Islet of Langerhans (tissue), 1 donor: ENCODE results near the gene TBC1D2B.

Experiments used
- FAIRE-seq: peaks from one replicate; lab custom pipeline; 2011; peaks lifted over from hg19 to GRCh38; lab: Jason Lieb, UNC

Gene TBC1D2B

DNA sequence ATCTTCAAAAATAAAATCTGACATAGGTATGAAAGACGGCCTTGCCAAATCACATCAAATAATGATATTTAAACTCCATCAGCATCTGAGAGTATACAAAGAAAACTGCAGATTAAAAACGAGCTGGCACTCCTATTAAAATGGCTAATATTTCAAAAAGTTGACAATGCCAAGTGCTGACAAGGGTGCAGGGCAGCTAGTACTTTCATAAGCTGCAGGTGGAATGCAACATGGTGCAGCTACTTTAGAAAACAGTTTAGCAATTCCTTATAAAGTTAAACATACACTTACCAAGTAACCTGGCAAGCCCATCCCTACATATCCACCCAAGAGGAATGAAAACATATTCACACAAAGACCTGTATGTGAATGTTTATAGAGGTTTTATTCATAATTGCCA, 23.0 kb downstream of the TBC1D2B start:
- no peak for FAIRE-seq

DNA sequence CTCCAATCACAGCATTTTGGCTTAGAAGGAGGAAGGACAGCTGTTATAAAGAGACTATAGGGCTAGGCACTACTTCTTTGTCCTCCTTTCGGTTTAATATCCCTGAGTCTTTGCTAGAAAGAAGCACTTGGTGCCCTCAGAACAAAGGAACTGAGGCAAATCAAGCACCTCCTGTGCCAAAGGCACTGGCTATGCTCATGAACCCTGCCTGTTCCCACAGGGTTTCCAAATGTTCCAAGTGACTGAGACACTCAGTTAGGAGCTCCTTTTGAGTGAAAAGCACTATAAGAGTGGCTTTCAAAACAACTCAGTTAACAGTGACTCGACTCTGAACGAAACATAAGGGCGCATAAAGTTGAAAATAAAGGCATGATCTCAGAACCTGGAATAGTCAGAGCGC, 25.0 kb downstream of the TBC1D2B start:
- no peak for FAIRE-seq

DNA sequence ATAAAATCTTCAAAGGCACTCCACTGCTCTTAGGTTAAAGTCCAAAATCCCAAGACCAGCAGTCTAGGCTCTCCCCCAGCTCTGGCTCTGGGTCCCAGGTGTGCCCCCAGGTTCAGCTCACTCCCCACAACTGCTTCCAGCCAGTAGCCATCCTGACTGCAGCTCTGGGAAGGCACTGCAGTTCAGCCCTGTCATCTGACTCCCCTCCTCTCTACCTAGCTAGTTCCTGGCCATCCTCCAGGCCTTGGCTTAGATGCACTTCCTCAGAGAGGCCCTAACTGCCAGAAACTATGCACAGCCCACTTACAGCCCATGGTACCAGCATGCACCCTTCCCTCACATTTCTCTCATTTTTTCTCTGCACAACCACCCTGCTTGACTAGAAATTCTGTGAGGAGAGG, 25.5 kb downstream of the TBC1D2B start:
- FAIRE-seq = no peak

DNA sequence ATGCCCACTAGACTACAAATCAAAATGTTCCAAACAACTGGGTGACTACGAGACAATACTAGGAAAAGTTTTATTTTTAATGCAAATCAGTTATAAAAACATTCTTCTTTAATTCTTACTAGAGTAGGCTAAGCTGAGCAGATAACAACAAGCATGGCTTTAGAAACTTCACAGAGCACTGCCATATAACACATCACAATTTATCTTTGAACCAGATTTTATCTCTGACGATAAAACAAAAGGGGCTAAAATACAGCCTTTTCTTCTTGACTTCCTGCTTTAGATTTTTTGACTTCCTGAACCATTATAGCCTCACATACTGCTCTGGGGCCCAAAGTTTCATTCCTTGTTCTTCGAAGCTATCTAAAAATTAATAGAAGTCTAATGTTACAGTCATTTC, 25.9 kb downstream of the TBC1D2B start:
- no peak for FAIRE-seq

DNA sequence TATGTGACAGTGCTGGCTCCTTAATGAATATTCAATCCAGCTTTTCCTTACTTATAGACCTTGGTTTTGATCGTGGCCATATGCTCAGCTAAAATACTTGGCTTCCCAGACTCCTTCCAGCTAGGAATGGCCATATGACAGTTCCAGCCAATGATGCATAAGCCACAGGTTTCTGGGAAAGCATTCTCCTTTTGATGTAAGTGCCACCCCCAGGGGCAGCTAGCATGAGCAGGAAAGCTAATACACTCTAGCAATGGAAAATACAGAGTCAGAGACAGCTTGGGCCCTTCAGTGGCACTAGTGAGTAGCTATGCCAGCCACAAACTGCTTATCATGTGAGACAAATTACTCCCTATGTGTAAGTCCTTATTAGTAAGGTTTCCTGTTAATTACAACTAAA, 26.7 kb downstream of the TBC1D2B start:
- no peak for FAIRE-seq

DNA sequence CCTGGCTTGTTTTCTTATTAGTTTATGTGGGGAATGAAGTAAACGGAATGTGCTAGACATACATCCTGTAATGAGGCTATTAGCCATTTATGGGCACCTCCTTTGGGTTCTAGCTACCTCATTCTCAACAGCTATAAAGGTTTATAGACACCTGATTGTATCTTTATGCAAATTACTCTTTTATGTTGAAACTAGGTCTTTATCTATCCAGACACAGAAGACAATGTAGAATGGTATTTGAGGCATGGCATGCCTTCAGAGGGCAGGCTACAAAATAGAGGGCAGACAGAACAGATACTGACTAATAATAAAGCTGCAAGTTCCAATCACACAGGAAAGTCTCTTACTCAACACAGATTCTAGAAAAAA, 27.1 kb downstream of the TBC1D2B start:
- FAIRE-seq = no peak

DNA sequence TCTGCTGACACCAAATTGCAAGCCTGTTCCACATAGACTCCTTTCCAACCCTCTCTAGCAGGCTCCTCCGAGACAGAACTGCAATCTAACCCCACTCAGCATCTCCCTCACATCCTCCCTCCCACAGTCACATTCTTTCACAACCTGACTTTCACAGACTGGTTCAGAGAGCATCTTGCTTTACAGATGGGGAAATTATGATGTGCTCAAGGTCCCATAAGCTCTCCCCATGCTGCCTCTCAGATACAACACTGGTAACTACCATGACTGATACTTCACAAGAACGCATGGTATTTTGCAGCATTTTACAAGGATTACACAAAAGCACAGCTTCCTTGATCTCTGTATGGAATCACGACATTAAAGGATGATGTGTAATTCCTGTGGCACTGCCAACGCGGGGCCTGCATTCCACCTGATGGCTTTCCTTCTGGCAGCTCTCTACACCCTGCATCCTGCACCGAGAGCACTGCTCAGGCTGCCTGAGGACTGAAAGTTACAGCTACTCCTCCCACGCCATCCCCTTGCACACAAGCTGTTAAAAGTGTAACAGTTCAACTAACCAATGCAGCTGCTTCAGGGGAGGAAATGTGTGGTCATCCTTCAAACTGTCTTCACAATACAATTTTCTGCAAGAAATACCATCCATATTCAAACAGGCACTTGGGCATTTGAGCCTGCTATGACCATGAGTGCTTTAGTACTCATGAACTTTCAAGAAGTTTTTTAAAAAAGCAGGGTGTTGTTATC, 27.6 kb downstream of the TBC1D2B start:
- FAIRE-seq = no peak

DNA sequence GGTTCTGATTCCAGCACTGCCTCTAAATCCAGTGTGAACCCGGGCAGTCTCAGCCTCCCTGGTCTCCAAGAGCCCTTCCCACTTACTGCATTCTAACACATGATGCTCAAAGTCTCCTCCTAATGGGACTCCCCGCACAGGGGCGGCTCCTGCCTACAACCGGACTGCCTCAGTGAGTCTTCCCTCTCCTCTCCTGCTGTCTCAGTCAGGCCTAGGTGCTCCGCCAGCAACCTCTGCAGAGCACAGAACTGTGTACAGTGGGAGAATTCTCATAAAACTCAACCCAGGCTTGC, 28.9 kb downstream of the TBC1D2B start:
- no peak for FAIRE-seq

DNA sequence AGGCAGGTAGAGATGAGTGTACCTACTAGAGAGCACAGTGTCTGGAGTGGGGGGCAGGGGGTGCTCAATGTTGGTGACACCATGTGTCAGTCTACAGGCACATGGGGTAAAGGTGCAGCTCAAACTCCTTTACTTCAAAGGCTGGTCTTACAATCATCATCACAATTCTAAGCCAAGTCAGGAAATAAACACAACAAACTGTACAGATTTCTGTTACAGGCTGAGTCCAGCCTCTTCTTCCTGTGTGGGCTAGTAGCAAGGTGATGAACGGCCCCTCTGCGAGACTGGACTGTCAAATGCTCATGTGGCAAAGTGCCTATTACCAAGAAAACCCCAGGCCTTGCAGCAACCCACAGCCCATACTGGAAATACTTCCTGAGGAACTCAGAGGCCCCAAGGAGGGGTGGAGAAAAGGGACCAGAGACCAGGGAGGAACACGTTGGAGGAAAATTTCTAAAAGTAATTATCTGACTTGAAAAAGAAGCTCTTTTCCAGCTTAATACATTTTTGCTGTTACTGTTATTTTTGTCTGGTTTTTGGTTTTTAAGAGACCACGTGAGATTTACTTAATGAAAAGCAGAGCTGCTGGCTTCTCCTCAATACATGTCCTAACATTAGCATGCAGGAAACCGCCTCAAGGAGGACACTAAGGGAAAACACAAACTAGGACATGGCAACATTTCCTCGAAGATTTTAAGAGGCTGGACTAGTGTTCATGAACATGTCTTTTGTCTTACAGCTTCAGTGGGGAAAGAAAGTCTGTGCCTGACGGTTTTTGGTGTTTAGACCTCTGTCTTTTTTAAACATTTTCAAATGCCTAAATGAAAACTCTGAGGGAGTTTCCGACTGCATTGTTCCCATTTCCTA, 29.5 kb downstream of the TBC1D2B start:
- no peak for FAIRE-seq

DNA sequence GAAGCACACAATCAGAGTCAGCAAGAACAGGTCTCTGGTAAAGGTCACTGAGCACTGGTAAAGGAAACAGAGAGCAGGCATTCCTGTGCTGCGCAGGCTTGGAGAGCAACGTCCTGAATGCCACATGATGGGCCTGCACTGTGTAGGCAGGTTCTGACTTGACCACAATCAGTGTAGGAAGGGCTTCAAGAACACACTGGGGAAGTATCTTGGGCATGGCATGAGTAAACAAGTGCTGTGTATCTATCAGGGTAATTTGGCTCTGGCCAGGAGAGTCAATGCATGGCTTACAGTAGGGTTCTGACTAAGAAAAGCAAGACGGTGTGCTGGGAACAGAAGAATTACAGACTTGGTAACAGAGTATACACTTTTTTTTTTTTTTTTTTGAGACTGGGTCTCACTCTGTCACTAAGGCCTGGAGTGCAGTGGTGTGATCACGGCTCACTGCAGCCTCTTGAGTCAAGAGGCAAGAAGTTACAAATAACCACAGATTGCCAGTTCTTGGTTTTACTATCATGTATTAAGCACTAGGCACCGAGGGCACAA, 30.6 kb downstream of the TBC1D2B start:
- no peak for FAIRE-seq

DNA sequence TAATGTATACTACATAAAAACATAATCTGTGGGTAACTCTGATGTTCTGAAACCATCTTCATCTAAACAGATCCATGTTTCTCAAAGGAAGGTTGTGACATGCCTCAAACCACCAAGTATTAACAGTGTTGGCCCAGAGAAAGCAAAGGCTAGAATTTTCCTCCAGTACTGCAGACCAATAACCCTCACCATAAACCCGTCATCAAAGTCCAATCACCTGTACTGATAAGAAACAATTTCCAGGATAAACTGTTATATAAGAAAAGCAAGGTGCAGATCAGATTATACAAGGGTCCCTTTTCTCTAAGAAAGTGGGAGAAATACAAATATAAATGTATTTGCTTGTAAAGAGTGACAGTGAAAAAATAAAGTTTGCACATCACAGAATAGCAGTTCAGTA, 32.3 kb downstream of the TBC1D2B start:
- FAIRE-seq = no peak

DNA sequence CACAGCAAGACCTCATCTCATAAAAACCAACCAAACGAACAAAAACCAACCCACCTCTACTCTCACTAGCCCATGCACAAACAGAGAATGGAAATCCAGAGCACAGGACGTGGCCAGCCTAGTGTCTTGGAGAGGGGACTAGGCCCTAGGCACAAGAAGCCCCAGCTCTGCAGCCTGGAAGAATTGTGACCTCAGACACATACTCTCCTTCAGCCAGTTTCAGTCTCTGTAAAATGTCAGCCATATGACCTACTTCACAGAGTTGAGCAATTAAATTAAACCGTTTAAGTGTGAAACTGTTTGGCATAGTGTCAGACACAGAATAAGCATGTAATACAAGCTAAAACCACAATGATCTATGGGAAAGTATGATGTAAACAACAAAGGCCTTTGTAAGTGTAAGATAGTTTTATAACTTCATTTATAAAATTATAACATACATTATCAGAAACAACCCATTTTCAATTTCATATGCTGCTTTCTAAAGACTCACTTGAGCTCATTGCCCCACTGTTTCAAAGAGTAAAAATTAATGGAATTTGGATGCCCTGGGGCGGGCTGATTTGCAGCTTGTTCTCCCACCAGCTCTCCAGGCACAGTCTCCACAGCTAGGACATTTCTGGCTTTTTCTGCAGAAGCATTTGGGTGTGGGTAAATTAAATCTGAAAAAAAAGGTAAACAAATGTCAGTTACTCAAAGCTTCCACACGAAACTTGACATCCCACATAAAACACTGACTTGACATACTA, 32.9 kb downstream of the TBC1D2B start:
- FAIRE-seq = no peak

DNA sequence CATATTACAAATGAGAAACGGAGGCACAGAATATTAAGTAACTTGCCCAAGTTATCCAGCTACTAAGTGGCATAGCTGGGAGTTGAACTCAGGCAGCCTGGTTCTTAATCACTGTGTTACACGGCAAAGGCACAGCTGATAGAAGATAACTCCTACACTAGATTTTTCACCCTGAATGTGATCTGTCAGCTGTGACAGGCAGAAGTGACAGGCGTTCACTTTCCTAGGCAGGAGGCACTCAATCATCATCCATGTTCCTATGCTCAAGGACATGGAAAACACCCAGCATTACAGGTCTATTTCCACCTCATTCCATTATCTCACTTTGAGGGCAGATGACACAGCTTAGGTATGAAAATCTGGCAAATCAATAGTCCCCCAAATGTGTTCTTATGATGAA, 35.6 kb downstream of the TBC1D2B start:
- FAIRE-seq = no peak

DNA sequence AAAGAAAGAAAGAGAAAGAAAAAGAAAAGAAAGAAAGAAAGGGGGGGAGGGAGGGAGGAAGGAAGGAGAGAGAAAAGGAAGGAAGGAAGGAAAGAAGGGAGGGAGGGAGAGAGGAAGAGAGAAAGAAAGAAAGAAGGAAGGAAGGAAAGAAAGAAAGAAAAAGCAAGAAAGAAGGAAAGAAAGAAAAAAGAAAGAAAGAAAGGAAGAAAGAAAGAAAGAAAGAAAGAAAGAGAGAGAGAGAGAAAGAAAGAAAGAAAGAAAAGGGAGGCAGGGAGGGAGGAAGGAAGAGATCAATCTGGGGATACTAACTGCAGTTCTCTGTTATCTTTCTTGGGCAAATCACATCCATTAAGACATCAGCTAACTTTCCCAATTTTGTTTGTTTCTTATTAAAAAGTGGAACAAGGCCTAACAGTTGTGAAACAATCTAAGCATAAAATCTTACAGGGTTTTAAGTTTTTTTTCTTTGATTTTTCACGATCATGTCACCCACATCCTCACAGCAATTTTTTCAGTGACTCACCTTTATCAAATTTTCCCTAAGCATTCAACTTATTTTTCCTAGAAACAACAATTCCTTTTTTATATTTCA, 36.8 kb downstream of the TBC1D2B start:
- no peak for FAIRE-seq

DNA sequence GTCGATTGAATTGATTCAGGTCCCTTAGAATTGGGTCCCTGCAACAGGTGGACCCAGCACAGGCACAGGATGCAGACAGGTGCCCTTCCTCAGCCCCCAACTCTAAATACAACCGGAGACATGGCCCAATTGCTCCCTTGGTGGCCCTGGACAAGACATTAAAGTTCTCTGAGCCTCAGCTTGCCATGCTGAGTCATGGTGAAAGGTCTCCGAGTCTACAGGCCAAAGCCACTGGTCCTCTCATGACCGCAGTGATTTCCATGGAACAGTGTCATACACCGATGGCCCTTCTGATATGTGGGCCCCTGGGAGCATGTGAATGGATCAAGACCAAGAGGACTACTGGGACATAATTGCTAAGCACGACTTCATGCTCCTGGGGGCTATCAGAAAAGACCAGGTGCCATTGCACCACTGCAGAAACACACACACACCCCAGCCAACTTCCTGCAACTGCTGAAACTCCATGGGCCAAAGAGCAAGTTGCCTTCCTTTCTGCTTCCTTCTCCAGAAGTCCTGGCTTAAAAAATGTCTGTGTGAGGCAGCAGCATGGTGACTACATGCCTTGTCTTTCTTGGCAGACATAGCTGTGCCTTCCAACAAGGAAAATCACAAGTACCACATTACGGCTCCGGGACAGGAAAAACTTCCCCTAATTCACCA, 38.8 kb downstream of the TBC1D2B start:
- no peak for FAIRE-seq

DNA sequence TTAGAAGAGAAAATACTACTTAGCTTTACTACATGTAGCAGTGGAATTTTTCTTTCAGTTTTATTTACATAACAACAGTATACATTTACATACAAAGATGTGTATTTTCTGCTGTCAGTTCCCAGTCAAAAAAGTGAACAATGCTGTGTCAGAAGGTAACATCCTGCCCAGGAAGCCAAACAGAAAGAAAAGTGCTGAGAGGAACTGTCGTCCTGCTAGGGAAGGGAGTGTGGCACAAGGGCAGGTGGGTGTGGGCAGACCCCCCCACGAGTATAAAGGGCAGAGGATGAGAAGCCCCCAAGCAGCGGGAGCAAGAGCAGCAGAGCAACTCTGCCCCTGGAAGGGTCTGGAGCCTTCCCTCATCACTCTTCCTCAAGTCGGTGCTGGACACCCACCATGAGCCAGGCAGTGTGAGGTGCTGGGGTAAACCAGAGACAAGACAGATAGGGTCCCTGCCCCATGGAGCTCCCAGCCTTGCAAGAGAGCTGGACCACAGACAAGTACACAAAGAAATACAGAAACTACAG, 39.7 kb downstream of the TBC1D2B start:
- FAIRE-seq = no peak

DNA sequence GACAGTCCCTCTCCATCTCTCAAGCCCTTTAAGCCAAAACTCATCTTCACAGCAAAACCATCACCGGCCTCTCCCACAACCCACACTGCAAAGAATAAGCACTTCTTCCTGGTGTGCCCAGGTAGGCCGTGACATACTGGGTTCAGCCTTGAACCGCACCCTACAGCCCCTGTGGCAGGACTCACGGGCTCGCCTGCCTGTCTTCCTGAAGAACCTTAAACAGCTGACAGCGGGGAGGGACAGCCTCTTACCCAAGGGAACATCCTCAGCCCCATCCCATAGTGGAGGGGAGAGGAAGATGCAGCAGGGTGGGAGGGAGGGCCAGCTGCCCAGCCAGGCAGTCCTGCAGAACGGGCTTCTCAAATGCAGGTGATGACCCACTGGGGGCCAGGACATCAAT, 40.2 kb downstream of the TBC1D2B start:
- no peak for FAIRE-seq

DNA sequence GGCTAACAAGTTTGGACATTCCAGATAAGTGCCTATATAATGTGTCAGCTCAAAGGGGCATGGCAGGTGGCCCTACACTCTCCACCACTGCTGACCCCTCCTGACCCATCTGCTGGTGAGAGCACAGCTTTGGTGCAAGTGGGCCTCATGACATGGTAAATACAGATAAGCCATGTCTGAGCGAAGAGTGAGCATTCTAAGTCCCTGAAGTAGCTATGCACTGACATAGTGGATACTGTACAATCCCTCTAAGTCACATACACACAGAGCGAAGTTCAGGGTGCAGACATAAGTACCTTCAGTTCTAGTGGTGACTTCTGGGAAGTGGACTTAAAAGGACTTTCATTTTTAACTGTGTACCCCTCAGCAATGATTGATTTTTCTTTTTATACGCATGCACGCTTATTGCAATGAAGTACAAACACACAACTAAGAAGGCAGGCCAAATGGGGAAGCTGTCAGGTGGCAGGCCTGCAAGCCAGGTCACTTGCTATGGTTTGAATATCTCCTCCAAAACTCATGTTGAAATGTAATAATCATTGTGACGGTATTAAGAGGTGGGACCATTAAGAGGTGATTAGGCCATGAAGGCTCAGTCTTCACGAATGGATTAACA, 41.5 kb downstream of the TBC1D2B start:
- no peak for FAIRE-seq

DNA sequence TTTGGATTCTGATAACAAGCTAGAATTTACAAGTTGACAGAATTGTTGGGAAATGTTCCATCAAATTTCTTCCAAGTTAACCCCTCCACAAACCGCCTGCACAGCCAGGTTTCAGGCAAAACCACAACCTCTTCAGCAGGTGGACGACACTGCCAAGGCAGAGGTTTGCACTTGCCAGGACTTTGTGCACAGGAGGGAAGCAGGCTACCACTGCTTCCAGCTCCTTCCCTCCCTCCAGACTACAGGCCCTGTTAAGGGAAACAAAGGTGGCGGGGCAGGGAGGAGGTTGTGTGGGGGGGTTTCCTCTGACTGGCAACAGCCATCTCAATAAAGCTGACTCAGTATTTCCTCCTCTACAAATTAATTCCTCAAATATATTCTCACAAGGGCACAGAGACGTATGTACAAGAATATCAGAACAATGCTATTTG, 42.2 kb downstream of the TBC1D2B start:
- FAIRE-seq = no peak

DNA sequence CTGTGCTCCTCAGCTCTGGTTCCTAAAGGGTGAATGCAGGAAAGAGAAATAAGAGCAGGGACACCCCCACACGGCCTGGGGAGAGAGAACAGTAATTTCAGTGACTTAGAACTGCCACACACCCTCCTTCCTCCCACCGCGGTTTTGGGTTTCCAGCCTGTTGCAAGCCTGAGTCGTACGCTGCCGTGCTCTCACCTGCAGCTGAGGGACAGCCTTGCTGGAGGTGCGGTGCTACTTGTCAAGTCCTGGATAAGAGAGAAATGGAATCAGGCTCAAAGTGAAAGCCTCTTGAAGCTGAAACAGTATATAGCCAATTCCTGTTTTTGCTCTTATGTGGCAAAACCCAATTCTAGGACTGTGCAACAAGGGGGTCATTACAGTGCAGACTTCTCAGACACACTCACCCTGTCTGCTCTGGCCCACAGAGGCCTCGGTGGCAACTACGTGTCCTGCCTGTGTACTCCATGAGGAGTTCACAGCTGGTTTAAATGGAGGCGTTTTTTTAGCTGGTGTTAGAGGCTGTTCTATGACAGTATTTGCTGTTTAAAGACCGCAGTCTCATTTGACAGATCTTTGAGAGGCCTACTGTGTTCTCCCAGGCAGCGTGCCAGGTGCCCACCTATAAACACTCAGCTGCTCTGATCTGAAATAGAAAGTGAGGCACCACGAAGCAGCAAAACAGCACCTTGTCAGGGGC, 42.9 kb downstream of the TBC1D2B start:
- FAIRE-seq = no peak

DNA sequence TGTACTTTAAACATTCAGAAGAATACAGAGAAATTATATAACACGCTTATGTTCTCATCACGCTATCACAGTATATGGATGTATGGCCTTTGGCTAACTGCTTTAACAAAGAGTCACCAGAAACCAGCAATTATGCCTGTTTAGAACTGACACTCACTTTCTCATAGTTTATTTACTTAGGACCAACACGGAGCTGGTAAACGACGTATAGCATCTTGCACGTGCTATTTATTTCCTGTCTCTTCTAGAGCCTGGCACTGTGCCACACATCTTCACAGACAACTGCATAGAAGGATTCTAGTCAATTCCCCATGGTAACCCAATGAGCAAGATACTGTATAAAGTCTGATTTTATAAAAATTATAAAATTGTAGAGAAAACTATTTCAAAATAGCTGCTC, 43.6 kb downstream of the TBC1D2B start:
- FAIRE-seq = no peak
